Activated CD4-positive, CD25-positive, alpha-beta regulatory T cell treated with anti-CD3 and anti-CD28 coated beads, Interleukin-2, amount 50 U/mL, for 24 hours (primary cell): ENCODE data around the gene RNF152.
A peak's percentile ranks its signal among the peaks of the same experiment; 100 is the strongest.

Experiments used
- ATAC-seq, 2 donors: fragments of 150-1000 bp; cut with Tn5 transposase; one replicate each; pipeline ENCODE4 v1.10.0; 2021; ENCODE audit warnings: mild to moderate bottlenecking in 1 of 2, moderate library complexity in 1 of 2

RNF152 gene

GRCh38 chr18:61893971-61894750 lies 1.4 kb upstream of the RNF152 start:
- peak; percentile 77 to 78 for ATAC-seq

- peak; percentile 62 to 70 for ATAC-seq
Measured at GRCh38 chr18:61893309-61893970, 633 bp upstream of the RNF152 start.

GRCh38 chr18:61891894-61892293 lies 913 bp downstream of the RNF152 start:
- ATAC-seq = no peak

GRCh38 chr18:61891271-61891670 lies 1.5 kb downstream of the RNF152 start:
- ATAC-seq = no peak

GRCh38 chr18:61890344-61890743 lies 2.5 kb downstream of the RNF152 start:
- ATAC-seq = no peak

GRCh38 chr18:61889541-61889940 lies 3.3 kb downstream of the RNF152 start:
- no peak for ATAC-seq

GRCh38 chr18:61888622-61889021 lies 4.2 kb downstream of the RNF152 start:
- no peak for ATAC-seq

GRCh38 chr18:61887838-61888237 lies 5.0 kb downstream of the RNF152 start:
- ATAC-seq = no peak

GRCh38 chr18:61883547-61883946 lies 9.3 kb downstream of the RNF152 start:
- no peak for ATAC-seq

GRCh38 chr18:61882296-61883004 lies 10.4 kb downstream of the RNF152 start:
- no peak for ATAC-seq

- no peak for ATAC-seq
Measured at GRCh38 chr18:61876899-61877298, 15.9 kb downstream of the RNF152 start.

GRCh38 chr18:61870151-61870550 lies 22.7 kb downstream of the RNF152 start:
- ATAC-seq = no peak

- no peak for ATAC-seq
Measured at GRCh38 chr18:61869636-61870035, 23.2 kb downstream of the RNF152 start.

GRCh38 chr18:61865466-61866175 lies 27.2 kb downstream of the RNF152 start:
- ATAC-seq = no peak

- ATAC-seq = no peak
Measured at GRCh38 chr18:61861372-61861771, 31.4 kb downstream of the RNF152 start.

GRCh38 chr18:61860302-61860701 lies 32.5 kb downstream of the RNF152 start:
- ATAC-seq = no peak

GRCh38 chr18:61859113-61859512 lies 33.7 kb downstream of the RNF152 start:
- ATAC-seq = no peak

- ATAC-seq = no peak
Measured at GRCh38 chr18:61856678-61857077, 36.1 kb downstream of the RNF152 start.

GRCh38 chr18:61855449-61856378 lies 37.1 kb downstream of the RNF152 start:
- ATAC-seq = no peak

- ATAC-seq = no peak
Measured at GRCh38 chr18:61854578-61855448, 38.0 kb downstream of the RNF152 start.

GRCh38 chr18:61853855-61854254 lies 39.0 kb downstream of the RNF152 start:
- no peak for ATAC-seq
